MCF 10A (cell line): Measurements from ENCODE around the gene FNDC11. TPM values are rescaled to one million over a fixed set of nuclear protein-coding genes. Genes with fewer than 3 reads are reported as not detected.
"Not testable (repeated sequence)": the region's sequence is repeated elsewhere in the genome, so short reads cannot be mapped to it uniquely, and the experiment has no call there.

Experiments
- BruUV-seq: library from RNA; stranded (reverse); fragments of 400-500 nt; replicated peaks from 2 replicates; lab custom pipeline; 2021; lab: Mats Ljungman, UMichigan
- CTCF ChIA-PET: fragments of 300-600 bp; sonication (Branson Sonifier 250); formaldehyde crosslinking; extraction: SDS; loops from one replicate; lab custom pipeline; 2021; ENCODE audit warnings: antibody characterized with exemption, inconsistent platforms; lab: Yijun Ruan, JAX
- POLR2A ChIA-PET: fragments of 300-600, 350-650 bp; sonication (Branson Sonifier 250); formaldehyde crosslinking; extraction: SDS; loops from one replicate; lab custom pipeline; 2020; ENCODE audit warnings: antibody characterized with exemption, inconsistent platforms; lab: Yijun Ruan, JAX
- DNase-seq: peaks from one replicate; pipeline ENCODE4 v3.0.0-alpha.2; 2018; ENCODE audit not compliant: unreplicated experiment
- H3K27ac Mint-ChIP-seq: one replicate; pipeline ENCODE4 v1.8.0; 2022; ENCODE audit warnings: mild to moderate bottlenecking, low read depth, mixed read lengths; ENCODE audit not compliant: unreplicated experiment
- H3K27me3 Mint-ChIP-seq: one replicate; pipeline ENCODE4 v1.8.0; 2022; ENCODE audit warnings: mixed read lengths; ENCODE audit not compliant: insufficient read depth, unreplicated experiment
- H3K36me3 Mint-ChIP-seq: one replicate; pipeline ENCODE4 v1.8.0; 2022; ENCODE audit warnings: mild to moderate bottlenecking, moderate library complexity, mixed read lengths; ENCODE audit not compliant: insufficient read depth, unreplicated experiment
- H3K4me1 Mint-ChIP-seq: one replicate; pipeline ENCODE4 v1.8.0; 2022; ENCODE audit warnings: mixed read lengths; ENCODE audit not compliant: insufficient read depth, unreplicated experiment
- H3K4me3 Mint-ChIP-seq: one replicate; pipeline ENCODE4 v1.8.0; 2022; ENCODE audit warnings: mild to moderate bottlenecking, moderate library complexity, mixed read lengths; ENCODE audit not compliant: unreplicated experiment
- H3K9me3 Mint-ChIP-seq: one replicate; pipeline ENCODE4 v1.8.0; 2022; ENCODE audit warnings: mixed read lengths; ENCODE audit not compliant: unreplicated experiment
- intact Hi-C: fragments of 100-400 bp; cut with micrococcal nuclease; formaldehyde crosslinking; loops from 2 replicates; pipeline ENCODE4 v1.14.1; 2022
- total RNA-seq: library from RNA; stranded (reverse); gene quantifications from 2 replicates; pipeline ENCODE4 v1.2.3, GENCODE V29; 2022
- TF ChIP-seq, protein P1 (sequence below): fragments of 200-600 bp; IDR thresholded peaks from one replicate; pipeline ENCODE4 v1.8.0; 2022; ENCODE audit warnings: antibody characterized with exemption, mild to moderate bottlenecking; ENCODE audit not compliant: unreplicated experiment

FNDC11 gene
- total RNA-seq, 1 experiment from 2014 or later: 2.4 TPM

DNA sequence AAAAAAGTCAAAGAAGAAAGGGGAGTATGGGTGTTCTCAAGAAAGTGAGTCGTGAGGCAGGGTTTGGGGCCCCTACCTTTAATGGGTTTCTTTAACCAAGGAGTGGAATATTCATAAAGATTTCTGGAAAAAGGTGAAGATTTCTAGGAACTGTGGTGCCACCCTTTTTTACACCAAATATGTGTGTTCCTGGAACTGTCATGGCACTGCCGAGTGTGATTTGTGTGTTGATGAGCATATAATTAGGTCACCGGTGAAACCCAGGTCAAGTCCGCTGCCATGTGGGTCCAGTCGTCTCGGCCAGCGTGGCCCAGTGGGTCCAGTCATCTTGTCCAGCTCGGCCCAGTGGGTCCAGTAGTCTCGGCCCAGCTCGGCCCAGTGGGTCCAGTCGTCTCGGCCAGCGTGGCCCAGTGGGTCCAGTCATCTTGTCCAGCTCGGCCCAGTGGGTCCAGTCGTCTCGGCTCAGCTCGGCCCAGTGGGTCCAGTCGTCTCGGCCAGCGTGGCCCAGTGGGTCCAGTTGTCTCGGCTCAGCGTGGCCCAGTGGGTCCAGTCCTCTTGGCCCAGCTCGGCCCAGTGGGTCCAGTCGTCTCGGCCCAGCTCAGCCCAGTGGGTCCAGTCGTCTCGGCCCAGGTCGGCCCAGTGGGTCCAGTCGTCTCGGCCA is 46.7 kb upstream of the FNDC11 start:
- no peak for DNase-seq
- Mint-ChIP-seq H3K36me3 (no peaks in the 10 kb centered on the region), H3K27ac (no peak overlapping the region), H3K9me3 (no peaks in the 10 kb centered on the region), H3K4me3 (no peak overlapping the region), H3K27me3 (peaks cover 32% of the 10 kb centered on the region), H3K4me1 (peaks cover 8% of the 10 kb centered on the region)
- ChIA-PET CTCF (interaction anchor here (1.4 kb wide), 1 partner anchor 11 kb away, joined by 12 read pairs; no protein-coding TSS in a partner anchor), POLR2A (no interaction called here)
- intact Hi-C loops: no loop called here
- BruUV-seq: no TSS peak
- TF ChIP-seq, protein P1, sequence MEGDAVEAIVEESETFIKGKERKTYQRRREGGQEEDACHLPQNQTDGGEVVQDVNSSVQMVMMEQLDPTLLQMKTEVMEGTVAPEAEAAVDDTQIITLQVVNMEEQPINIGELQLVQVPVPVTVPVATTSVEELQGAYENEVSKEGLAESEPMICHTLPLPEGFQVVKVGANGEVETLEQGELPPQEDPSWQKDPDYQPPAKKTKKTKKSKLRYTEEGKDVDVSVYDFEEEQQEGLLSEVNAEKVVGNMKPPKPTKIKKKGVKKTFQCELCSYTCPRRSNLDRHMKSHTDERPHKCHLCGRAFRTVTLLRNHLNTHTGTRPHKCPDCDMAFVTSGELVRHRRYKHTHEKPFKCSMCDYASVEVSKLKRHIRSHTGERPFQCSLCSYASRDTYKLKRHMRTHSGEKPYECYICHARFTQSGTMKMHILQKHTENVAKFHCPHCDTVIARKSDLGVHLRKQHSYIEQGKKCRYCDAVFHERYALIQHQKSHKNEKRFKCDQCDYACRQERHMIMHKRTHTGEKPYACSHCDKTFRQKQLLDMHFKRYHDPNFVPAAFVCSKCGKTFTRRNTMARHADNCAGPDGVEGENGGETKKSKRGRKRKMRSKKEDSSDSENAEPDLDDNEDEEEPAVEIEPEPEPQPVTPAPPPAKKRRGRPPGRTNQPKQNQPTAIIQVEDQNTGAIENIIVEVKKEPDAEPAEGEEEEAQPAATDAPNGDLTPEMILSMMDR: no peak

DNA sequence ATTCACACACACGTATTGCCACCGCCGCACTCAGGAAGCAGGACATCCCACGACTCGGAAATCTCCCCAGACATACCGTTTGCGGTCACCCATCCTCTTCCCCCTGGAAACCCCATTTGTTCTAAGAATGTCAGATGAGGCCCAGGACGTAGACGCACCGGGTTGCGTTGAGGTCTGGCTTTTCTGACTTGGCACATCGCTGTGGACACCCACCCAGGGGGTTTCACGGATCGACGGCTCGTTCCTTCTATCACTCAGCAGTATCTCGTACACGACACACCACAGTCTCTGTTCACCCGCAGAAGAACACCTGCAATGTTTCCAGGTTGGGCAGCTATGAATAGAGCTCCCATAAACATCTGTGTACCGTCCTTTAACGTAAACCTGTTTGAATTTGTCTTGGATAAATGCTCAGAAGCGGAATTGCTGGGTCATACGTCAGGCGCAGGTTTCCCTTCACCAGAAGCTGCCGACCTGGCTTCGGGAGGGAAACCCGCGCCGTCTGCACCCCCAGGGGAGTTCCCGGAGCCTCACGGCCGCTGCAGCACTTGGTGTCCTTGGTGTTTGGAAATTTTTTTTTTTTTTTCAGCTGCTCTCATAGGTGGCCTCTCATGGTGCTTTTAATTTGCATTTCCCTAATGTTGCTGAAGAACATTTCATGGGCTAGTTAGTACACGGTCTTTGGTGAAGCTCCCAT is 45.7 kb upstream of the FNDC11 start:
- TF ChIP-seq, protein P1: no peak
- ChIA-PET CTCF (interaction anchor here (0.7 to 1.4 kb wide), 2 partner anchors 12 to 410 kb away, joined by 6 to 12 read pairs; no protein-coding TSS in a partner anchor), POLR2A (interaction anchor here (0.6 to 1.1 kb wide), 2 partner anchors 12 to 27 kb away, joined by 3 to 9 read pairs; partner anchors contain the start of gene PPDPF)
- no peak overlapping the region for H3K27ac Mint-ChIP-seq
- BruUV-seq: no TSS peak
- H3K9me3 Mint-ChIP-seq: no peaks in the 10 kb centered on the region
- peaks cover 42% of the 10 kb centered on the region for H3K27me3 Mint-ChIP-seq
- peaks cover 8% of the 10 kb centered on the region for H3K4me1 Mint-ChIP-seq
- DNase-seq: no peak
- H3K36me3 Mint-ChIP-seq: no peaks in the 10 kb centered on the region
- no peak overlapping the region for H3K4me3 Mint-ChIP-seq
- intact Hi-C loops: no loop called here

DNA sequence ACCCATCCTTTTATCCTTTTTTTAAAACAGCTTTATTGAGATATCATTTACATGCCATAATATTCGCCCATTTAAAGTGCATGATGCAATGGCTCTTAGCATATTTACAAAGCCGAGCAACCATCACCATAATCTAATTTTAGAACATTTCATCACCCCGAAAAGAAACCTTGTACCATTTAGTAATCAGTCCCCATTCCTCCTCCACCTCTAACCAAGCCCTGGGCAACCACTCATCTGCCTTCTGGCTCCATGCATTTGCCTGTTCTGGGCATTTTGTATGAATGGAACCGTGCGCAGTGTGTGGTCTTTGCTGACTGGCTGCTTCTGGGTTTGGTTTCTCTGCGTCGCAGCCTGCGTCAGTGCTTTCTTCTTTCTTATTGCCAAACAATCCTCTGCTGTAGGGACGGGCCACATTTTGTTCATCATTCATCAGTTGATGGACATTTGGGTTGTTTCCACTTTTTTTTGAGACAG is 44.8 kb upstream of the FNDC11 start:
- Mint-ChIP-seq H3K4me3 (no peak overlapping the region), H3K27me3 (peaks cover 51% of the 10 kb centered on the region), H3K9me3 (no peaks in the 10 kb centered on the region), H3K4me1 (peaks cover 8% of the 10 kb centered on the region), H3K27ac (no peak overlapping the region), H3K36me3 (no peaks in the 10 kb centered on the region)
- CTCF ChIA-PET: interaction anchor here (0.7 to 0.9 kb wide), 2 partner anchors 13 to 353 kb away, joined by 3 to 5 read pairs; no protein-coding TSS in a partner anchor
- POLR2A ChIA-PET: interaction anchor here (1.1 kb wide), 1 partner anchor 12 kb away, joined by 9 read pairs; the partner anchor contains the start of gene PPDPF
- intact Hi-C loops: no loop called here
- TF ChIP-seq, protein P1: no peak
- DNase-seq: no peak
- BruUV-seq: no TSS peak

DNA sequence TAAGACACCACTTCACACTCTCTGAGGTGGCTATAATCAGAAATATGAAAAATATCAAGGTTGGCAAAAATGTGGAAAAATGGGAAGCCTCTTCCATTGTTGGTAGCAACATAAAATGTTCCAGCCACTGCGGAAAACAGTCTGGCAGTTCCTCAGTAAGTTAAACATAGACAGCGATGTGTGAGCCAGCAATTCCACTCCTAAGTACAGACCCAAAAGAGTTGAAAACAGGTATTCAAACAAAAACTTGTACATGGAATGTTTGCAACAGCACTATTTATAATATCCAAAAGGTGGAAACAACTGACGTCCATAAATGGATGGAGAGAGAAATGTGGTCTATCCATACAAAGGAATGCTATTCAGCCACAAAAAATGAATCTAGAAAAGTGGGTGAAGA is 40.8 kb upstream of the FNDC11 start:
- POLR2A ChIA-PET: no interaction called here
- CTCF ChIA-PET: no interaction called here
- no TSS peak for BruUV-seq
- peaks cover 8% of the 10 kb centered on the region for H3K4me1 Mint-ChIP-seq
- peaks cover 51% of the 10 kb centered on the region for H3K27me3 Mint-ChIP-seq
- no peak overlapping the region for H3K4me3 Mint-ChIP-seq
- no peaks in the 10 kb centered on the region for H3K9me3 Mint-ChIP-seq
- intact Hi-C loops: no loop called here
- no peak overlapping the region for H3K27ac Mint-ChIP-seq
- no peak for DNase-seq
- H3K36me3 Mint-ChIP-seq: no peaks in the 10 kb centered on the region
- TF ChIP-seq, protein P1: no peak

DNA sequence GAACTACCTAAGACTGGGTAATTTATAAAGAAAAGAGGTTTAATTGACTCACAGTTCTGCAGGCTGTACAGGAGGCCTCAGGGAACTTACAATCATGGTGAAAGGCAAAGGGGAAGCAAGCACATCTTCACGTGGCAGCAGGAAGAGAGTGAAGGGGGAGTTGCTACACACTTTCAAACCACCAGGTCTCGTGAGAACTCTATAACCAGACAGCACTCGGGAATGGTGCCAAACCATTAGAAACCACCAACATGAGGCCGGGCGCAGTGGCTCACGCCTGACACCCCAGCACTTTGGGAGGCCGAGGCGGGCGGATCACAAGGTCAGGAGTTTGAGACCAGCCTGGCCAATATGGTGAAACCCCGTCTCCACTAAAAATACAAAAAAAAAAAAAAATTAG is 39.4 kb upstream of the FNDC11 start:
- H3K9me3 Mint-ChIP-seq, H3K4me1 Mint-ChIP-seq, H3K36me3 Mint-ChIP-seq, H3K27ac Mint-ChIP-seq, BruUV-seq, H3K4me3 Mint-ChIP-seq, intact Hi-C loops, DNase-seq, POLR2A ChIA-PET, CTCF ChIA-PET: not testable (repeated sequence)
- peaks cover 44% of the 10 kb centered on the region for H3K27me3 Mint-ChIP-seq
